K562 (cell line): ENCODE results near the gene COPS6. TPM values are rescaled to one million over a fixed set of nuclear protein-coding genes. Genes with fewer than 3 reads are reported as not detected.

Experiments used
- BDP1 ChIP-seq: IDR thresholded peaks from 3 replicates; pipeline ENCODE4 v1.6.1; 2011; ENCODE audit not compliant: insufficient read length, insufficient read depth
- CBFA2T3 ChIP-seq: fragments of 450-650 bp; IDR thresholded peaks from 2 replicates; pipeline ENCODE4 v1.6.1; 2017
- CREB3 ChIP-seq: fragments of 450-650 bp; conservative IDR thresholded peaks from 2 replicates; pipeline ENCODE4 v1.6.1; 2016; ENCODE audit warnings: missing genetic modification characterization, low read depth, mild to moderate bottlenecking, missing compliant biosample characterization, moderate library complexity
- ELF1 ChIP-seq: fragments of 200-800 bp; sonication (Bioruptor generic); IDR thresholded peaks from 2 replicates; pipeline ENCODE4 v1.6.1; 2016; ENCODE audit warnings: missing genetic modification characterization, missing compliant biosample characterization
- FOXK2 ChIP-seq, 2 experiments: fragments of 450-650 bp; IDR thresholded peaks in 1 of 2; conservative IDR thresholded peaks in 1 of 2; 2 replicates each; pipeline ENCODE4 v1.6.1; 2016; ENCODE audit warnings: low read depth in 2 of 2, mild to moderate bottlenecking in 1 of 2
- FUS ChIP-seq: fragments of 200-400 bp; formaldehyde crosslinking; optimal IDR thresholded peaks from 2 replicates; pipeline ENCODE3; 2017; ENCODE audit warnings: low read depth, low read length
- GTF2E2 ChIP-seq: fragments of 200-800 bp; sonication (Bioruptor generic); IDR thresholded peaks from 2 replicates; pipeline ENCODE4 v1.6.1; 2016; ENCODE audit warnings: missing genetic modification characterization, missing compliant biosample characterization
- HDAC8 ChIP-seq: fragments of 450-650 bp; IDR thresholded peaks from 2 replicates; pipeline ENCODE4 v1.6.1; 2016; ENCODE audit warnings: mild to moderate bottlenecking, missing genetic modification characterization, moderate library complexity, missing compliant biosample characterization
- HIVEP1 ChIP-seq: fragments of 250-450 bp; sonication (Bioruptor Pico); IDR thresholded peaks from 2 replicates; pipeline ENCODE4 v1.4.0; 2020; ENCODE audit warnings: mild to moderate bottlenecking
- ILK ChIP-seq: fragments of 450-650 bp; IDR thresholded peaks from 2 replicates; pipeline ENCODE4 v1.6.1; 2016; ENCODE audit warnings: missing genetic modification characterization, low read depth, mild to moderate bottlenecking, missing compliant biosample characterization, moderate library complexity, borderline replicate concordance
- KDM2B ChIP-seq: fragments of 250-450 bp; sonication (Bioruptor Pico); IDR thresholded peaks from 2 replicates; pipeline ENCODE4 v1.8.0; 2021; ENCODE audit warnings: mild to moderate bottlenecking, moderate library complexity
- NONO ChIP-seq, 2 experiments: fragments of 200-400 bp in 1 of 2; fragments of 450-650 bp in 1 of 2; formaldehyde crosslinking in 1 of 2; IDR thresholded peaks; 2 replicates each; pipeline ENCODE4 v1.6.1; 2017; ENCODE audit warnings: low read depth in 2 of 2, mild to moderate bottlenecking in 2 of 2, moderate library complexity in 2 of 2, low read length in 1 of 2
- RB1 ChIP-seq: fragments of 450-650 bp; IDR thresholded peaks from 2 replicates; pipeline ENCODE4 v1.6.1; 2017; ENCODE audit warnings: low read depth, mild to moderate bottlenecking
- SNAPC5 ChIP-seq: fragments of 250-450 bp; sonication (Bioruptor Pico); IDR thresholded peaks from 2 replicates; pipeline ENCODE4 v1.8.0; 2021; ENCODE audit warnings: moderate library complexity, mild to moderate bottlenecking, inconsistent platforms
- SUPT5H ChIP-seq: fragments of 450-650 bp; IDR thresholded peaks from 2 replicates; pipeline ENCODE4 v1.6.1; 2016
- THRAP3 ChIP-seq: fragments of 450-650 bp; IDR thresholded peaks from 2 replicates; pipeline ENCODE4 v1.6.1; 2016; ENCODE audit warnings: mild to moderate bottlenecking, inconsistent platforms, borderline replicate concordance
- UBTF ChIP-seq, 2 experiments: IDR thresholded peaks; 2 replicates each; pipeline ENCODE4 v1.6.1; 2012; ENCODE audit warnings: improper control_type of control experiment in 2 of 2, low read depth in 2 of 2, low read length in 2 of 2, borderline replicate concordance in 1 of 2
- XRCC4 ChIP-seq: IDR thresholded peaks from one replicate; pipeline ENCODE4 v1.6.1; 2011; ENCODE audit not compliant: insufficient read depth, insufficient read length; ENCODE audit errors: extremely low read depth
- XRCC5 ChIP-seq: fragments of 200-400 bp; formaldehyde crosslinking; IDR thresholded peaks from 2 replicates; pipeline ENCODE4 v1.6.1; 2017; ENCODE audit warnings: low read depth, mild to moderate bottlenecking, low read length
- ZKSCAN8 ChIP-seq: fragments of 200-800 bp; sonication (Bioruptor generic); IDR thresholded peaks from 2 replicates; pipeline ENCODE4 v1.6.1; 2016; ENCODE audit warnings: missing genetic modification characterization, missing compliant biosample characterization
- ZNF121 ChIP-seq: sonication (generic); formaldehyde crosslinking; conservative IDR thresholded peaks from 2 replicates; pipeline ENCODE4 v1.8.0; 2022; ENCODE audit warnings: missing genetic modification reagents
- polyA plus RNA-seq, 8 experiments: library from polyadenylated mRNA; depleted of rRNA in 4 of 8; stranded (reverse) in 5 of 8; unstranded in 3 of 8; fragments of >200 nt; fragmentation: Nextera tagmentation in 2 of 8; fragmentation: Illumina TruSeq in 1 of 8; extraction: Ambion mirVana in 2 of 8; extraction: Trizol in 1 of 8; gene quantifications; 2 replicates each; pipeline versions ENCODE4 v1.2.1 to v1.2.3, GENCODE V29; 2011 to 2014; ENCODE audit warnings: inconsistent platforms in 1 of 8, missing spikeins in 1 of 8
- total RNA-seq, 7 experiments: library from RNA; depleted of rRNA in 6 of 7; stranded (reverse); fragments of >200 nt in 6 of 7; fragmentation: Illumina TruSeq in 2 of 7; extraction: Trizol in 2 of 7; gene quantifications; 2 replicates each; pipeline versions ENCODE4 v1.2.1 to v1.2.3, GENCODE V29; 2011 to 2021; ENCODE audit warnings: low replicate concordance in 1 of 7
- TF ChIP-seq, protein P1 (sequence below): fragments of 450-650 bp; IDR thresholded peaks from 2 replicates; pipeline ENCODE4 v1.6.1; 2017; ENCODE audit warnings: antibody characterized with exemption
- TF ChIP-seq, protein P2 (sequence below): fragments of 250-450 bp; sonication (Bioruptor Pico); IDR thresholded peaks from 2 replicates; pipeline ENCODE4 v1.5.0; 2021
- TF ChIP-seq, protein P3 (sequence below): sonication (generic); formaldehyde crosslinking; IDR thresholded peaks from 2 replicates; pipeline ENCODE4 v1.8.1; 2022; ENCODE audit warnings: missing genetic modification reagents

Gene COPS6
- total and polyA plus RNA-seq, 9 of the 15 experiments (the other 6 are each of a cell fraction or from before 2014, with no cell fraction given), result 63.0 to 331 (median 168) TPM

DNA sequence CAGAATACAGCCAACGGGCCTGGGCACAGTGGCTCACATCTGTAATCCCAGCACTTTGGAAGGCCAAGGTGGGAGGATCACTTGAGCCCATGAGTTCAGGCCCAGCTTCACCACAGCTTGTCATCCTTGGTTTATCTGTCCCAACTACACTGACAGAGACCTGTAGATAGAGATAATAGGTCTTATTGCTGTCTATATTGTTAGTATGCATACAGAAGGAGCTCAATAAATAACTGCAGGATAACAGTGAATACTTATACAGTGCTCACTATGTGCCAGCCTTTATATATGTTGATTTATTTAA, 31.9 kb downstream of the COPS6 start (continued):
- TF ChIP-seq, protein P1, sequence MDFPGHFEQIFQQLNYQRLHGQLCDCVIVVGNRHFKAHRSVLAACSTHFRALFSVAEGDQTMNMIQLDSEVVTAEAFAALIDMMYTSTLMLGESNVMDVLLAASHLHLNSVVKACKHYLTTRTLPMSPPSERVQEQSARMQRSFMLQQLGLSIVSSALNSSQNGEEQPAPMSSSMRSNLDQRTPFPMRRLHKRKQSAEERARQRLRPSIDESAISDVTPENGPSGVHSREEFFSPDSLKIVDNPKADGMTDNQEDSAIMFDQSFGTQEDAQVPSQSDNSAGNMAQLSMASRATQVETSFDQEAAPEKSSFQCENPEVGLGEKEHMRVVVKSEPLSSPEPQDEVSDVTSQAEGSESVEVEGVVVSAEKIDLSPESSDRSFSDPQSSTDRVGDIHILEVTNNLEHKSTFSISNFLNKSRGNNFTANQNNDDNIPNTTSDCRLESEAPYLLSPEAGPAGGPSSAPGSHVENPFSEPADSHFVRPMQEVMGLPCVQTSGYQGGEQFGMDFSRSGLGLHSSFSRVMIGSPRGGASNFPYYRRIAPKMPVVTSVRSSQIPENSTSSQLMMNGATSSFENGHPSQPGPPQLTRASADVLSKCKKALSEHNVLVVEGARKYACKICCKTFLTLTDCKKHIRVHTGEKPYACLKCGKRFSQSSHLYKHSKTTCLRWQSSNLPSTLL, result no peak
- no peak for TF ChIP-seq KDM2B (CRISPR knock-in tag)
- TF ChIP-seq NONO (IDR thresholded peaks at IDR 0.05; ENCODE audit: low read depth in 2 of 2, low read length in 1 of 2), result no peak
- no peak for TF ChIP-seq FUS
- TF ChIP-seq GTF2E2 (tag), result no peak
- TF ChIP-seq SNAPC5 (CRISPR knock-in tag), result no peak
- TF ChIP-seq HIVEP1 (CRISPR knock-in tag), result no peak
- TF ChIP-seq ILK (tag), result no peak
- no peak for TF ChIP-seq SUPT5H
- TF ChIP-seq XRCC4, result no peak
- no peak for TF ChIP-seq ELF1 (tag)
- TF ChIP-seq XRCC5, result no peak
- TF ChIP-seq CBFA2T3, result peak; percentile 64
- TF ChIP-seq BDP1, result no peak
- TF ChIP-seq THRAP3, result no peak
- no peak for TF ChIP-seq HDAC8 (tag)
- TF ChIP-seq ZNF121 (CRISPR knock-in tag), result no peak
- TF ChIP-seq, protein P2, sequence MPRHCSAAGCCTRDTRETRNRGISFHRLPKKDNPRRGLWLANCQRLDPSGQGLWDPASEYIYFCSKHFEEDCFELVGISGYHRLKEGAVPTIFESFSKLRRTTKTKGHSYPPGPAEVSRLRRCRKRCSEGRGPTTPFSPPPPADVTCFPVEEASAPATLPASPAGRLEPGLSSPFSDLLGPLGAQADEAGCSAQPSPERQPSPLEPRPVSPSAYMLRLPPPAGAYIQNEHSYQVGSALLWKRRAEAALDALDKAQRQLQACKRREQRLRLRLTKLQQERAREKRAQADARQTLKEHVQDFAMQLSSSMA, result no peak
- TF ChIP-seq, protein P3, sequence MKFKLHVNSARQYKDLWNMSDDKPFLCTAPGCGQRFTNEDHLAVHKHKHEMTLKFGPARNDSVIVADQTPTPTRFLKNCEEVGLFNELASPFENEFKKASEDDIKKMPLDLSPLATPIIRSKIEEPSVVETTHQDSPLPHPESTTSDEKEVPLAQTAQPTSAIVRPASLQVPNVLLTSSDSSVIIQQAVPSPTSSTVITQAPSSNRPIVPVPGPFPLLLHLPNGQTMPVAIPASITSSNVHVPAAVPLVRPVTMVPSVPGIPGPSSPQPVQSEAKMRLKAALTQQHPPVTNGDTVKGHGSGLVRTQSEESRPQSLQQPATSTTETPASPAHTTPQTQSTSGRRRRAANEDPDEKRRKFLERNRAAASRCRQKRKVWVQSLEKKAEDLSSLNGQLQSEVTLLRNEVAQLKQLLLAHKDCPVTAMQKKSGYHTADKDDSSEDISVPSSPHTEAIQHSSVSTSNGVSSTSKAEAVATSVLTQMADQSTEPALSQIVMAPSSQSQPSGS (CRISPR knock-in tag), result no peak
- no peak for TF ChIP-seq UBTF (IDR thresholded peaks at IDR 0.05; ENCODE audit: borderline replicate concordance in 1 of 2, low read depth in 2 of 2, low read length in 2 of 2)
- TF ChIP-seq RB1, result no peak
- TF ChIP-seq ZKSCAN8 (CRISPR knock-in tag), result peak; percentile 94
- no peak for TF ChIP-seq FOXK2 (conservative IDR thresholded peaks at IDR 0.05 in 1 of 2, IDR thresholded peaks at IDR 0.05 in 1 of 2; ENCODE audit: low read depth in 2 of 2)
- TF ChIP-seq CREB3 (tag), result no peak
